Fibroblast of the aortic adventitia (primary cell): ENCODE data around the gene SCNN1A. TPM values are rescaled to one million over a fixed set of nuclear protein-coding genes. Genes with fewer than 3 reads are reported as not detected.
"Not testable (repeated sequence)": the region's sequence is repeated elsewhere in the genome, so short reads cannot be mapped to it uniquely, and the experiment has no call there.

Experiments
- DNase-seq: peaks from one replicate; pipeline ENCODE4 v3.0.0-alpha.2; 2010; ENCODE audit warnings: low read depth
- H3K4me3 ChIP-seq: 2 replicates; pipeline ENCODE4 v1.5.1; 2011; ENCODE audit warnings: low read depth, mild to moderate bottlenecking, control low read depth, low read length, moderate library complexity
- total RNA-seq: library from RNA; depleted of rRNA; stranded (reverse); fragments of >200 nt; gene quantifications from 2 replicates; pipeline ENCODE4 v1.2.3, GENCODE V29; 2012; ENCODE audit warnings: low replicate concordance
- TF ChIP-seq, protein P1 (sequence below): IDR thresholded peaks from 2 replicates; pipeline ENCODE4 v1.5.1; 2011; ENCODE audit warnings: mild to moderate bottlenecking, low read length, control low read depth, inconsistent platforms; ENCODE audit not compliant: insufficient read depth

Gene SCNN1A
- total RNA-seq, 1 donor = under 0.01 TPM

DNA sequence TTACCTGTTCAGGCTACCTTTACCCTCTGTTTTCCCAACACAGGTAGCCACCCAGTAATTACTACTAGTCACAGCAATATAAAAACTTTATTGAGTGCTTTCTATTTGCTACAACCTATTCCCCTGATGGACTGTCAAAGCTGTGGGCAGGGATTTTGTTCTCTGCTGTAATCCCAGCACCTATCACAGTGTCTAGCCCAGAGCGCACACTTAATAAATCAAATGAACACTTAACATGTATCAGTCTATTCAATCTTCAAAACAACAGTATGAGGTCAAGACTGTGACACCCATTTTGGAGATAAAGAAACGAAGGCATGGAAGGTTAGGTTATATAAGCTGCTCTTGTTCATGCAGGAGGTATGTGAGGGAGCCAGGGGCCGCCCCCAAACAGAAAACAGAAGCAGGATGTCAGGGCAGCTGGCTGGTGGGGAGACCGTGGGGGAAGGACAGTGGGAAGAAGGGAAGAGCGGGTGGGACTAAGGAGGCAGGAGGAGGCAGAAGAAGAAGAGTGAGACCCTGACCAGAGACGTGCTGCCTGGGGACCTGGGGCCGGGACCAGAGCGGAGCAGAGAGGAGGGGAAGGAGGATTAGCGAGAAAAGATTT, 35.2 kb downstream of the SCNN1A start:
- TF ChIP-seq, protein P1, sequence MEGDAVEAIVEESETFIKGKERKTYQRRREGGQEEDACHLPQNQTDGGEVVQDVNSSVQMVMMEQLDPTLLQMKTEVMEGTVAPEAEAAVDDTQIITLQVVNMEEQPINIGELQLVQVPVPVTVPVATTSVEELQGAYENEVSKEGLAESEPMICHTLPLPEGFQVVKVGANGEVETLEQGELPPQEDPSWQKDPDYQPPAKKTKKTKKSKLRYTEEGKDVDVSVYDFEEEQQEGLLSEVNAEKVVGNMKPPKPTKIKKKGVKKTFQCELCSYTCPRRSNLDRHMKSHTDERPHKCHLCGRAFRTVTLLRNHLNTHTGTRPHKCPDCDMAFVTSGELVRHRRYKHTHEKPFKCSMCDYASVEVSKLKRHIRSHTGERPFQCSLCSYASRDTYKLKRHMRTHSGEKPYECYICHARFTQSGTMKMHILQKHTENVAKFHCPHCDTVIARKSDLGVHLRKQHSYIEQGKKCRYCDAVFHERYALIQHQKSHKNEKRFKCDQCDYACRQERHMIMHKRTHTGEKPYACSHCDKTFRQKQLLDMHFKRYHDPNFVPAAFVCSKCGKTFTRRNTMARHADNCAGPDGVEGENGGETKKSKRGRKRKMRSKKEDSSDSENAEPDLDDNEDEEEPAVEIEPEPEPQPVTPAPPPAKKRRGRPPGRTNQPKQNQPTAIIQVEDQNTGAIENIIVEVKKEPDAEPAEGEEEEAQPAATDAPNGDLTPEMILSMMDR = no peak
- peak overlapping the region; percentile 100 for H3K4me3 ChIP-seq
- peak; percentile 84 for DNase-seq

DNA sequence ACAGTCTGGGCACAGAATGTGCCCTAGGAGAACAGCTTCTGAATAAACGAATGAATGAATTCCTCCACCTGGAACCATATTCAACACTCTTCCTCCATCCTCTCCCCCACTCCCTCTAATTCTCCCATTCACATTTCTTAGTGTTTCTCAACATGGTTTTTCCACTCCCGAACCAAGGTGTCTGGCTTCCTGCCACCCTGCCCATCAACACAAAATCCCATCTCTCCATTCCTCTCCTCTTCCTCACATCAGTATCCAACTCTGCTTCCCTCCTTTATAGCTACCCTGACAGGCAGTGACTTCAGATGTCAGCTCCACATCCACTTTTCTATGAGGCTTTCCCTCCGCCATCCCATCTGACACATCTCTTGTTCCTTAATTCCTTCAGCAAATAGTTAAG, 36.4 kb downstream of the SCNN1A start:
- DNase-seq = no peak
- peak overlapping the region; percentile 100 for H3K4me3 ChIP-seq
- TF ChIP-seq, protein P1 = no peak

DNA sequence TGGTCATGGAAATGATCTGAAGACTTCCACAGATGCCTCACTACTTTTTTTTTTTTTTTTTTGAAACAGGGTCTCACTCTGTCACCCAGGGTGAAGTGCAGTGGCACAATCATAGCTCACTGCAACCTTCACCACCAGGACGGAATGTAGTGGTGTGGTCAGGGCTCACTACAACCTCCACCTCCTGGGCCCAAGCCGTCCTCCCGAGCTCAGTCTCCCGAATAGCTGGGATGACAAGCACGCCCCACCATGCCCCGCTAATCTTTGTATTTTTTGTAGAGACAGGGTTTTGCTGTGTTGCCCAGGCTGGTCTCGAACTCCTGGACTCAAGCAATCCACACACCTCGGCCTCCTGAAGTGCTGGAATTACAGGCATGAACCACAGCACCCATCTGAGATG, 36.8 kb downstream of the SCNN1A start:
- H3K4me3 ChIP-seq = peak overlapping the region; percentile 100
- DNase-seq = not testable (repeated sequence)

DNA sequence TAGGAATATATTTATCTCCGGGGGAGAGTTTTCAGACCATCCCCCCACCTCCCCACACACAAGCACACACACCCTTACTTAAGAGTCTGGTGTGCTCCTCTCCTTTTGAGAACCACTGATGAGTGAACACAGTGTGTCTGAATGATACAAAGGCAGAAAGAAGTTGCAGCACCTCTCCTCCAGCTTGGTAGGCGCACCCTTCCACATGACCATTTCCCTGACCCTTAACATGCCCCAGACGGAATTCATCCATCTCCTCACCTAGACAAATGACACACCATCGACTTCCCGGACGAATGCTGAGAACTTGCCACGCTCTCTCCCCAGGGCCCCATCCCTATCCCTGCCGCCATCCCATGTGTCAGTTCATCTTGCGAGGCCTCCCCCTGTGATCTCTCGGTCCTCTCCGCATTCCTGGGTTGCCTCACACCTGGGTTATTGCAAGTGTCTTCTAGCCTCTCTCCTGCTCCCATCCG, 37.4 kb downstream of the SCNN1A start:
- DNase-seq = peak; percentile 52
- TF ChIP-seq, protein P1 = no peak
- H3K4me3 ChIP-seq = peak overlapping the region; percentile 100

DNA sequence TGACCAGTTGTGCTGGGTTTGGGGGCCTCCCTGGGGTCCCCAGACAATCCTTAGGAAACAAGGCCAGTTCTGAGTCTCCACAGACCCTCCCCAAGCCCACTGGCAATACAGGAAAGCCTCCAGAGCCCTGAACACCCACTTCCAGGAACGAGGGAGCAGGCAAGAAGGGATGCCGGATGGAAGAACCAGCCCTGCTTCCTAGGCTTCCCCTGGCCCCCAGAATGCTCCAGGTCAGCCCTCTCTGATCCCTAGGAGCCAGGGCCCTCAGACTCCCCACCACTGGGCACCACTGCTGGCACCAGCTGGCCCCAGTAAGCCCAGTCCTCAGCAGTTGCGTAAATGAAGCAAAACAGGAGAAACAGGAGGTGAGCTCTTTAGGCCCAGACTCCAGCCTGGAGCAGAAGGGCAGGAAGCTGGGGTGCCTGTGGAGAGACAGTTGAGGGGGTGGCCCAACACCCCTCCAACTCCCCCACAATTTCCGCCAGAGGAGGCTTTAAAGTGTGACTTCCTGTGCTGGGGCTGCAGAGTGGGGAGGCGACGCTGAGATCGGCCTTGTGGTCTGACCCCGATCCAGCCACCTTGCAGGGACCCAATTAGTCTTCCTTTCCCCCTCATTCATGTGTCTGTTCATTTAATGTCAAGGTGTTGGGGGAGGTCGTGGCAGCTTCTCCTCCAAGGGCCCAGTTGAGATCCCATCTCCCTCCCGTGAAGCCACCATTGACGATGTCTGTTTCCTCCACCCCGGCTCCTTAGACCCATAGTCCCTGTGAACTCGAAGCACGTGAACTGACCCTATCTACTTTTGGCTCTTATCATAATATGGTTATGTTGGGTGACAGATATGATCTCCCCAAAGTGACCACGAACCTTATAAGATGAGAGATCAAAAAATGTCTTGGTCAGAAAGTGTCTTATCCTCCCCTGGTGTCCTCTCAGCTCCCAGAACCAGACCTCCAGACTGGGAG, 38.2 kb downstream of the SCNN1A start:
- H3K4me3 ChIP-seq = peak overlapping the region; percentile 100
- TF ChIP-seq, protein P1 = no peak
- DNase-seq = no peak

DNA sequence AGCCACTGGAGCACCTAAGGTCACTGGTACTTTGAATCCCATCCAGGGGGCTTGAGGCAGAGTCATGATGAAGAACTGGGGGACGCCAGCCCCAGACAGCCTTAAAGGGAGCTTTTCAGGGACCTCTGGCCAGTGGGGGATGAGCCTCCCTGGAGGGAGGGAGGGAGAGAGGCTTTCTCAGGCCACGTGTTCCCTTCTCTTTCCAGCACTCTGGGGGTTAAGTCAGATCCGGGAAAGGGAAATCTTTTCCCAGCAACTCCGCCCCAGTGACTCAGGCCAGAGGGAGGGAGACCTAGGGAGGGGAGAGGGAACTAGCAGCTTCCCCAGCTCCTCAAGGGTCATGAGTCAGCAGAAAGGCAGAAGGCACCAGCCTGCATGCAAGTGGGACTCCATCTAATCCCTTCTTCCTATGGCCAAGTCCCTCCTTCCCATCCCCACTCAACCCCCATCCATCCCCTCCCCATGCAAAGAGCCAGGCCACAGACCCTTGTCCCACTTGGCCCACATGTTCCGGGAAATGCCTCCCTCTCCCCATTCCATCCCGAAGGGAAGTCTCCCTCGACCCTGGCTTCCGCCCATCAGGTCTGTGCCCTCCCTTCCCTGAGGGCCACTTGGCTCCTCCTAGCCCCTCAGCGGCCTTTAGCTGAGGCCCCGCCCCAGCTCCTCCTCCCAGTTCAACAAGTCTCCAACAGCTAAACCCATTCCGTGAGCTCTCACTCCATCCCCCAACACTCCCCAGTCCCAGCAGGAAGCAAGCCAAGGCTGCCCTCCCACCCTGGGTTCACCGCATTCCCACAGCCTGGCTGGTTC, 39.1 kb downstream of the SCNN1A start:
- TF ChIP-seq, protein P1 = no peak
- peak overlapping the region; percentile 100 for H3K4me3 ChIP-seq
- peak; percentile 100 for DNase-seq
